H9 (cell line): ENCODE measurements around the gene WFDC5. TPM values are rescaled to one million over a fixed set of nuclear protein-coding genes. Genes with fewer than 3 reads are reported as not detected.

Experiments used
- DNase-seq: peaks from one replicate; pipeline ENCODE4 v3.0.0-alpha.2; 2017
- H2AFZ ChIP-seq: one replicate; pipeline ENCODE4 v1.6.1; 2013; ENCODE audit warnings: mild to moderate bottlenecking, low read length, control low read depth, moderate library complexity
- H2AK5ac ChIP-seq: 2 replicates; pipeline ENCODE4 v1.6.1; 2013; ENCODE audit warnings: low read length, control low read depth, mixed read lengths; ENCODE audit not compliant: insufficient read length
- H2BK120ac ChIP-seq: one replicate; pipeline ENCODE4 v1.6.1; 2013; ENCODE audit warnings: low read depth, mild to moderate bottlenecking, low read length, control low read depth, inconsistent platforms; ENCODE audit not compliant: poor library complexity, severe bottlenecking
- H2BK12ac ChIP-seq: 2 replicates; pipeline ENCODE4 v1.6.1; 2013; ENCODE audit warnings: low read length, control low read depth, mixed read lengths, low read depth; ENCODE audit not compliant: insufficient read length
- H2BK15ac ChIP-seq: 2 replicates; pipeline ENCODE4 v1.6.1; 2013; ENCODE audit warnings: low read depth, low read length, control low read depth
- H2BK20ac ChIP-seq: one replicate; pipeline ENCODE4 v1.6.1; 2013; ENCODE audit warnings: low read depth, mild to moderate bottlenecking, low read length, control low read depth, inconsistent platforms; ENCODE audit not compliant: poor library complexity, severe bottlenecking
- H2BK5ac ChIP-seq: 2 replicates; pipeline ENCODE4 v1.6.1; 2013; ENCODE audit warnings: low read length, control low read depth, mixed read lengths; ENCODE audit not compliant: insufficient read length
- H3K14ac ChIP-seq: 2 replicates; pipeline ENCODE4 v1.6.1; 2013; ENCODE audit warnings: low read length, control low read depth; ENCODE audit not compliant: insufficient read depth
- H3K18ac ChIP-seq: 2 replicates; pipeline ENCODE4 v1.6.1; 2013; ENCODE audit warnings: low read depth, mild to moderate bottlenecking, mixed read lengths, low read length, control low read depth; ENCODE audit not compliant: insufficient read length
- H3K23ac ChIP-seq: 2 replicates; pipeline ENCODE4 v1.6.1; 2013; ENCODE audit warnings: low read length, control low read depth, mixed read lengths, low read depth; ENCODE audit not compliant: insufficient read length
- H3K23me2 ChIP-seq: 2 replicates; pipeline ENCODE4 v1.6.1; 2013; ENCODE audit warnings: low read depth, mild to moderate bottlenecking, mixed read lengths, low read length, control low read depth; ENCODE audit not compliant: insufficient read length, poor library complexity, severe bottlenecking
- H3K27ac ChIP-seq: 2 replicates; pipeline ENCODE4 v1.5.1; 2013; ENCODE audit warnings: low read length, control low read depth, mixed read lengths, low read depth; ENCODE audit not compliant: insufficient read length
- H3K27me3 ChIP-seq: 2 replicates; pipeline ENCODE4 v1.6.1; 2013; ENCODE audit warnings: low read length, control low read depth, inconsistent platforms; ENCODE audit not compliant: insufficient read depth
- H3K4ac ChIP-seq: 2 replicates; pipeline ENCODE4 v1.6.1; 2013; ENCODE audit warnings: low read depth, mild to moderate bottlenecking, control low read depth, inconsistent platforms, low read length, moderate library complexity
- H3K4me1 ChIP-seq: 2 replicates; pipeline ENCODE4 v1.6.1; 2013; ENCODE audit warnings: low read length, control low read depth, inconsistent platforms; ENCODE audit not compliant: insufficient read depth
- H3K4me2 ChIP-seq: 2 replicates; pipeline ENCODE4 v1.6.1; 2013; ENCODE audit warnings: low read length, control low read depth, mixed read lengths; ENCODE audit not compliant: insufficient read length, insufficient read depth
- H3K56ac ChIP-seq: 2 replicates; pipeline ENCODE4 v1.6.1; 2013; ENCODE audit warnings: low read depth, mild to moderate bottlenecking, mixed read lengths, low read length, control low read depth; ENCODE audit not compliant: insufficient read length
- H3K79me1 ChIP-seq: 2 replicates; pipeline ENCODE4 v1.6.1; 2013; ENCODE audit warnings: low read depth, mild to moderate bottlenecking, moderate library complexity, low read length, control low read depth, inconsistent platforms; ENCODE audit not compliant: insufficient read depth, poor library complexity, severe bottlenecking
- H3K79me2 ChIP-seq: 2 replicates; pipeline ENCODE4 v1.6.1; 2013; ENCODE audit warnings: low read length, control low read depth, inconsistent platforms; ENCODE audit not compliant: insufficient read depth
- H3K9ac ChIP-seq: 2 replicates; pipeline ENCODE4 v1.6.1; 2013; ENCODE audit warnings: low read length, control low read depth, mixed read lengths; ENCODE audit not compliant: insufficient read length; ENCODE audit errors: extremely low read depth
- H3K9me3 ChIP-seq: one replicate; pipeline ENCODE4 v1.6.1; 2013; ENCODE audit warnings: low read depth, low read length, inconsistent platforms; ENCODE audit not compliant: control insufficient read depth
- H3T11ph ChIP-seq: one replicate; pipeline ENCODE4 v1.6.1; 2013; ENCODE audit warnings: mild to moderate bottlenecking, low read length, control low read depth, inconsistent platforms
- H4K20me1 ChIP-seq: one replicate; pipeline ENCODE4 v1.6.1; 2013; ENCODE audit not compliant: control insufficient read depth, insufficient read length, insufficient read depth
- H4K5ac ChIP-seq: 2 replicates; pipeline ENCODE4 v1.6.1; 2013; ENCODE audit warnings: low read depth, mild to moderate bottlenecking, mixed read lengths, low read length, control low read depth; ENCODE audit not compliant: insufficient read length
- H4K8ac ChIP-seq: replicated peaks from 2 replicates; pipeline ENCODE4 v1.6.1; 2013; ENCODE audit warnings: low read length, control low read depth, mixed read lengths, low read depth; ENCODE audit not compliant: insufficient read length
- H4K91ac ChIP-seq: 2 replicates; pipeline ENCODE4 v1.6.1; 2013; ENCODE audit warnings: low read depth, mild to moderate bottlenecking, moderate library complexity, mixed read lengths, low read length, control low read depth; ENCODE audit not compliant: insufficient read length
- H3K27ac Mint-ChIP-seq, 3 experiments: 2 replicates in 2 of 3; 3 replicates in 1 of 3; pipeline ENCODE4 v1.8.0; 2020 to 2021; ENCODE audit warnings: mixed read lengths in 3 of 3, mild to moderate bottlenecking in 1 of 3, moderate library complexity in 1 of 3
- H3K27me3 Mint-ChIP-seq: 2 replicates; pipeline ENCODE4 v1.8.0; 2021; ENCODE audit warnings: low read depth, mild to moderate bottlenecking, moderate library complexity, mixed read lengths
- H3K36me3 Mint-ChIP-seq, 3 experiments: 2 replicates in 2 of 3; 3 replicates in 1 of 3; pipeline ENCODE4 v1.8.0; 2020 to 2021; ENCODE audit warnings: low read depth in 3 of 3, mixed read lengths in 3 of 3; ENCODE audit not compliant: insufficient read depth in 1 of 3
- H3K4me1 Mint-ChIP-seq, 2 experiments: 2 replicates each; pipeline ENCODE4 v1.8.0; 2020; ENCODE audit warnings: mixed read lengths in 2 of 2
- H3K4me3 Mint-ChIP-seq, 2 experiments: 2 replicates in 1 of 2; 3 replicates in 1 of 2; pipeline ENCODE4 v1.8.0; 2020 to 2021; ENCODE audit warnings: mild to moderate bottlenecking in 2 of 2, mixed read lengths in 2 of 2, moderate library complexity in 1 of 2
- H3K9me3 Mint-ChIP-seq, 2 experiments: 2 replicates in 1 of 2; 3 replicates in 1 of 2; pipeline ENCODE4 v1.8.0; 2020; ENCODE audit warnings: mild to moderate bottlenecking in 2 of 2, mixed read lengths in 2 of 2, moderate library complexity in 1 of 2
- WGBS: extraction: QIAGEN DNeasy Blood & Tissue Kit; methylation state at CpG from one replicate; pipeline ENCODE4 v1.1.7; 2013; ENCODE audit warnings: missing lambda C conversion rate, low lambda C conversion rate, mixed read lengths; ENCODE audit not compliant: insufficient read length; ENCODE audit errors: extremely low coverage; 5-methylcytosine and 5-hydroxymethylcytosine counted together
- total RNA-seq: library from RNA; stranded (reverse); gene quantifications from 2 replicates; pipeline ENCODE4 v1.2.1, GENCODE V29; 2021
- TF ChIP-seq, protein P1 (sequence below): fragments of 200-600 bp; sonication (generic); conservative IDR thresholded peaks from 3 replicates; pipeline ENCODE4 v1.8.0; 2021; ENCODE audit warnings: antibody characterized with exemption, mild to moderate bottlenecking

The WFDC5 gene
- total RNA-seq, 1 experiment from 2014 or later: not detected

DNA sequence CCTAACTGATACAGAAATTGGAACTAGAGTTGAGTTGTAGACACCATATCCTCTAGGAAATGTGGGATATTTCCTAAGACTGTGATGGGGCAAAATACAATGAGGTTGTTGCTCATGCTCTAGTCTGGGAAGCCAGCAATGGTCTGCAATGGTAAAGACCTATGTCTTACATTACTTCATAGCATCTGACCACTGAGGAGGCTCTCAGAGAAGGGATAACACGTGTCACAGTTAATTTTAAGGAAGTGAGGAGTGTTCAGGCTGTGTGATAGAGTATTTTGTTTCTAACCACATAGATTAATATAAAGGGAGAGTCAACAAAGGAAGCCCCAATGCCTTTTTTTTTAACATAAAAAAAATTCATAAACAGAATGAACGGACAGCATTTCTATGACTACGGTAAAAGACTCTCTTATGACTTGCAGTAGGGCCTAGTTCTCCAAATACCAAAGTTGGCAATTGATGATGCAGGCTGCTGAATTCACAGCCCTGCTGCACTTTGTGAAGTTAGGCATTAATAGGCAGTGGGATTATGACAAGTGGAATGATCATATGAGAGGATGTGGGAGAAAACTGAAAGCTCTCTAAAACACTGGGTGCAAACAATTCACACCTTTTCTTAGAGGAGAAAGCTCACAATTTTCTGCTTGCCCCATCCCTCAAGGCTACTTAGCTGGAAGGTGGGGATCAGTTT lies 27.7 kb downstream of the WFDC5 start:
- no CpG with 5 or more reads among the region's 3 CpGs for WGBS

More for the DNA sequence above, 27.7 kb downstream of the WFDC5 start:
- Histone ChIP-seq H4K8ac (no peak overlapping the region), H4K91ac (no peak overlapping the region), H2BK120ac (no peak overlapping the region), H3K27ac (no peak overlapping the region), H3K18ac (no peak overlapping the region), H3K4me2 (no peak overlapping the region), H2BK12ac (no peak overlapping the region), H3K9ac (no peak overlapping the region), H4K20me1 (no peaks in the 10 kb centered on the region), H2AFZ (no peak overlapping the region), H3K79me1 (no peaks in the 10 kb centered on the region), H3K79me2 (no peaks in the 10 kb centered on the region; the same call in 1 of the 2 replicates), H3K4ac (no peak overlapping the region), H3K4me1 (no peaks in the 10 kb centered on the region), H2AK5ac (no peak overlapping the region), H3K27me3 (no peaks in the 10 kb centered on the region), H2BK15ac (no peak overlapping the region), H2BK20ac (no peak overlapping the region), H3K23me2 (no peaks in the 10 kb centered on the region), H3K56ac (no peak overlapping the region), H3T11ph (no peak overlapping the region), H3K23ac (no peak overlapping the region), H4K5ac (no peak overlapping the region), H3K9me3 (peaks cover 5% of the 10 kb centered on the region), H3K14ac (no peak overlapping the region), H2BK5ac (no peak overlapping the region)
- TF ChIP-seq, protein P1, sequence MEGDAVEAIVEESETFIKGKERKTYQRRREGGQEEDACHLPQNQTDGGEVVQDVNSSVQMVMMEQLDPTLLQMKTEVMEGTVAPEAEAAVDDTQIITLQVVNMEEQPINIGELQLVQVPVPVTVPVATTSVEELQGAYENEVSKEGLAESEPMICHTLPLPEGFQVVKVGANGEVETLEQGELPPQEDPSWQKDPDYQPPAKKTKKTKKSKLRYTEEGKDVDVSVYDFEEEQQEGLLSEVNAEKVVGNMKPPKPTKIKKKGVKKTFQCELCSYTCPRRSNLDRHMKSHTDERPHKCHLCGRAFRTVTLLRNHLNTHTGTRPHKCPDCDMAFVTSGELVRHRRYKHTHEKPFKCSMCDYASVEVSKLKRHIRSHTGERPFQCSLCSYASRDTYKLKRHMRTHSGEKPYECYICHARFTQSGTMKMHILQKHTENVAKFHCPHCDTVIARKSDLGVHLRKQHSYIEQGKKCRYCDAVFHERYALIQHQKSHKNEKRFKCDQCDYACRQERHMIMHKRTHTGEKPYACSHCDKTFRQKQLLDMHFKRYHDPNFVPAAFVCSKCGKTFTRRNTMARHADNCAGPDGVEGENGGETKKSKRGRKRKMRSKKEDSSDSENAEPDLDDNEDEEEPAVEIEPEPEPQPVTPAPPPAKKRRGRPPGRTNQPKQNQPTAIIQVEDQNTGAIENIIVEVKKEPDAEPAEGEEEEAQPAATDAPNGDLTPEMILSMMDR: no peak
- peaks cover 4 to 13% (median 9%) of the 10 kb centered on the region in 3 experiments; a peak in 5 of 7 replicates for H3K36me3 Mint-ChIP-seq
- H3K9me3 Mint-ChIP-seq: 0 out of 5 replicates have a peak, but pooled peaks cover 0 to 2% of the 10 kb centered on the region in 2 experiments
- H3K27me3 Mint-ChIP-seq: no peaks in the 10 kb centered on the region
- H3K4me3 Mint-ChIP-seq: no peak overlapping the region
- no peak for DNase-seq
- H3K4me1 Mint-ChIP-seq: peaks cover 7 to 9% of the 10 kb centered on the region in 2 experiments
- H3K27ac Mint-ChIP-seq: no peak overlapping the region
